DMS153 treated with DMSO at 0.1 percent for 48 hours (cell line): ENCODE data around the gene SOS1.

Experiments
- DNase-seq: peaks from one replicate; lab custom pipeline; 2025; ENCODE audit not compliant: unreplicated experiment; lab: John Stamatoyannopoulos, UW

The SOS1 gene

GRCh38 chr2:39033980-39034379 lies 86.9 kb downstream of the SOS1 start:
- no peak for DNase-seq

GRCh38 chr2:39027421-39027820 lies 93.4 kb downstream of the SOS1 start:
- no peak for DNase-seq

- no peak for DNase-seq
Observed at GRCh38 chr2:39024833-39025232, 96.0 kb downstream of the SOS1 start.

- no peak for DNase-seq
Observed at GRCh38 chr2:39023649-39024048, 97.2 kb downstream of the SOS1 start.

GRCh38 chr2:39022642-39023235 lies 98.1 kb downstream of the SOS1 start:
- no peak for DNase-seq

GRCh38 chr2:39020383-39020782 lies 100.5 kb downstream of the SOS1 start:
- DNase-seq: no peak

- DNase-seq: no peak
Observed at GRCh38 chr2:39018638-39019037, 102.2 kb downstream of the SOS1 start.

- DNase-seq: no peak
Observed at GRCh38 chr2:39017334-39017733, 103.5 kb downstream of the SOS1 start.

GRCh38 chr2:39015424-39015823 lies 105.4 kb downstream of the SOS1 start:
- DNase-seq: no peak

- DNase-seq: no peak
Observed at GRCh38 chr2:39013871-39014270, 107.0 kb downstream of the SOS1 start.

- no peak for DNase-seq
Observed at GRCh38 chr2:39008665-39009064, 112.2 kb downstream of the SOS1 start.

GRCh38 chr2:39007875-39008504 lies 112.9 kb downstream of the SOS1 start:
- DNase-seq: no peak

- DNase-seq: no peak
Observed at GRCh38 chr2:39000552-39000951, 120.3 kb downstream of the SOS1 start.

GRCh38 chr2:38997781-38998180 lies 123.1 kb downstream of the SOS1 start:
- DNase-seq: no peak

- no peak for DNase-seq
Observed at GRCh38 chr2:38991899-38992298, 129.0 kb downstream of the SOS1 start.

- no peak for DNase-seq
Observed at GRCh38 chr2:38988716-38989115, 132.1 kb downstream of the SOS1 start.

- no peak for DNase-seq
Observed at GRCh38 chr2:38982498-38982897, 138.4 kb downstream of the SOS1 start.

GRCh38 chr2:38981670-38982357 lies 139.0 kb downstream of the SOS1 start:
- DNase-seq: no peak

- no peak for DNase-seq
Observed at GRCh38 chr2:38981003-38981669, 139.7 kb downstream of the SOS1 start.

GRCh38 chr2:38978908-38979307 lies 141.9 kb downstream of the SOS1 start:
- no peak for DNase-seq

GRCh38 chr2:38978296-38978903 lies 142.5 kb downstream of the SOS1 start:
- DNase-seq: no peak

- no peak for DNase-seq
Observed at GRCh38 chr2:38977047-38977446, 143.8 kb downstream of the SOS1 start.
